B cell (primary cell): ENCODE measurements around the gene UBAC2.

Source experiments
- EZH2 ChIP-seq: IDR thresholded peaks from 2 replicates; pipeline ENCODE4 v1.6.1; 2012; ENCODE audit warnings: borderline replicate concordance, low read depth, mild to moderate bottlenecking, moderate library complexity, low read length; ENCODE audit not compliant: insufficient read depth, poor library complexity, severe bottlenecking
- TF ChIP-seq, protein P1 (sequence below): fragments of 200-600 bp; IDR thresholded peaks from one replicate; pipeline ENCODE4 v1.8.0; 2022; ENCODE audit warnings: antibody characterized with exemption, mild to moderate bottlenecking

DNA sequence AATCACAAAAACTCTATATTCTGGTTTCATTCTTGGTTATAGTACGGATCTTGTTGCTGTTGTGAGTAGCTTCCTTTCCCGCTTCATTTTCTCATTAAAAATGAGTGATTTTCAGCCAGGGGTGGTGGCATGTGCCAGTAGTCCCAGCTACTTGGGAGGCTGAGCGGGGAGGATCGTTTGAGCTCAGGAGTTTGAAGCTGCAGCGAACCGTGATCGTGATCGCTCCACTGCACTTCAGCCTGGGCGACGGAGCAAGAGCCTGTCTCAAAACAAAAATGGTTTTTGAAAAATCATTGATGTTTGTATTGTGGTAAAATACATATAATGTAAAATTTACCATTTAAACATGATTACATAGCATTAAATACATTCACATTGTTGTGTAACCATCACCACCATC lies 229.0 kb downstream of the UBAC2 start:
- TF ChIP-seq, protein P1, sequence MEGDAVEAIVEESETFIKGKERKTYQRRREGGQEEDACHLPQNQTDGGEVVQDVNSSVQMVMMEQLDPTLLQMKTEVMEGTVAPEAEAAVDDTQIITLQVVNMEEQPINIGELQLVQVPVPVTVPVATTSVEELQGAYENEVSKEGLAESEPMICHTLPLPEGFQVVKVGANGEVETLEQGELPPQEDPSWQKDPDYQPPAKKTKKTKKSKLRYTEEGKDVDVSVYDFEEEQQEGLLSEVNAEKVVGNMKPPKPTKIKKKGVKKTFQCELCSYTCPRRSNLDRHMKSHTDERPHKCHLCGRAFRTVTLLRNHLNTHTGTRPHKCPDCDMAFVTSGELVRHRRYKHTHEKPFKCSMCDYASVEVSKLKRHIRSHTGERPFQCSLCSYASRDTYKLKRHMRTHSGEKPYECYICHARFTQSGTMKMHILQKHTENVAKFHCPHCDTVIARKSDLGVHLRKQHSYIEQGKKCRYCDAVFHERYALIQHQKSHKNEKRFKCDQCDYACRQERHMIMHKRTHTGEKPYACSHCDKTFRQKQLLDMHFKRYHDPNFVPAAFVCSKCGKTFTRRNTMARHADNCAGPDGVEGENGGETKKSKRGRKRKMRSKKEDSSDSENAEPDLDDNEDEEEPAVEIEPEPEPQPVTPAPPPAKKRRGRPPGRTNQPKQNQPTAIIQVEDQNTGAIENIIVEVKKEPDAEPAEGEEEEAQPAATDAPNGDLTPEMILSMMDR = no peak
- no peak for TF ChIP-seq EZH2
